ENCODE results near the gene CELA3A. TPM values are rescaled to one million over a fixed set of nuclear protein-coding genes. Genes with fewer than 3 reads are reported as not detected.

CELA3A gene
- total and polyA plus RNA-seq, 2 of the 8 experiments (the other 6 are each of a cell fraction or from before 2014, with no cell fraction given), result not detected

DNA sequence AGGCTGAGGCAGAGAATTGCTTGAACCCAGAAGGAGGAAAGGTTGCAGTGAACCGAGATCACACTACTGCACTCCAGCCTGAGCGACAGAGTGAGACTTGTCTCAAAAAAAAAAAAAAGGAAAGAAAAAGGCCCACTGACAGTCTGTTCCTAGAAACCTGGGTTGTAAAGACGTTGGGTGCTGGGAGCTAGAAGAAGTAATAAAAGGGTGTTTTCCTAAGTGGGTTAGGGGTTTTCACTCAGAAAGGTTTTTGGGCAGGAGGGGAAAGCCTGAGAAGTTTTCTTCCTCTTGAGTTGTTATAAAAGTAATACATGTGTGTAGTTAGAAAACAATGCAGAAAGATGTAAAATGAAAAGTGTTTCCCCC lies 25.4 kb downstream of the CELA3A start:
- Histone ChIP-seq H2AFZ (ENCODE audit: low read length) (no peak overlapping the region), H4K20me1 (replicated peaks in 1 of 2; ENCODE audit: control insufficient read depth in 1 of 2, insufficient read depth in 2 of 2, low read length in 2 of 2) (peaks cover 0 to 2% of the 10 kb centered on the region in 2 experiments), H3K23me2 (ENCODE audit: low read depth, low read length) (peaks cover 8% of the 10 kb centered on the region; the same call in 1 of the 2 replicates), H3K14ac (ENCODE audit: insufficient read length) (no peak overlapping the region), H2BK120ac (replicated peaks; ENCODE audit: low read depth, low read length) (no peak overlapping the region), H2BK20ac (ENCODE audit: low read length) (no peak overlapping the region), H4K5ac (ENCODE audit: insufficient read length, low read depth, low read length) (no peak overlapping the region), H3K4ac (replicated peaks; ENCODE audit: insufficient read length, low read depth, low read length) (no peak overlapping the region), H2BK12ac (ENCODE audit: low read depth, low read length) (no peak overlapping the region), H3K4me3 (ENCODE audit: extremely low read depth in 1 of 4, insufficient read depth in 2 of 4, low read depth in 3 of 4, low read length in 4 of 4) (no peak overlapping the region), H4K8ac (ENCODE audit: extremely low read depth, insufficient read depth, low read length) (no peak overlapping the region), H3K79me1 (ENCODE audit: low read depth, low read length) (no peaks in the 10 kb centered on the region; the same call in 1 of the 2 replicates), H3K4me2 (ENCODE audit: insufficient read depth in 1 of 2, low read depth in 2 of 2, low read length in 2 of 2) (no peak overlapping the region; a peak in 1 of 4 replicates), H3K79me2 (ENCODE audit: control insufficient read depth in 1 of 2, insufficient read depth in 2 of 2, low read length in 2 of 2) (peaks cover 0 to 10% of the 10 kb centered on the region in 2 experiments; a peak in 2 of 4 replicates), H3K27me3 (replicated peaks in 1 of 4; ENCODE audit: control insufficient read depth in 3 of 4, extremely low read depth in 1 of 4, insufficient read depth in 3 of 4, low read length in 3 of 4) (no peaks in the 10 kb centered on the region), H4K91ac (replicated peaks; ENCODE audit: insufficient read length, low read length) (no peak overlapping the region), H2BK15ac (ENCODE audit: low read length) (no peak overlapping the region), H3K9me3 (ENCODE audit: insufficient read depth in 2 of 2, low read depth in 1 of 2, low read length in 1 of 2) (no peaks in the 10 kb centered on the region), H3K27ac (ENCODE audit: low read depth, low read length) (no peak overlapping the region), H3K36me3 (ENCODE audit: control insufficient read depth in 2 of 4, insufficient read depth in 4 of 4, low read length in 3 of 4) (peaks cover 0 to 8% (median 2%) of the 10 kb centered on the region in 4 experiments; a peak in 5 of 8 replicates), H3K18ac (ENCODE audit: extremely low read depth, low read length) (no peak overlapping the region), H3K56ac (replicated peaks; ENCODE audit: insufficient read length, low read depth, low read length) (no peak overlapping the region), H3K9ac (replicated peaks in 1 of 4; ENCODE audit: extremely low read depth in 1 of 4, low read depth in 3 of 4, low read length in 3 of 4) (no peak overlapping the region), H2BK5ac (ENCODE audit: low read depth, low read length) (no peak overlapping the region), H2AK5ac (ENCODE audit: low read depth, low read length) (no peak overlapping the region), H3K4me1 (replicated peaks in 1 of 4; ENCODE audit: control insufficient read depth in 3 of 4, insufficient read depth in 4 of 4, low read length in 3 of 4) (peaks cover 0 to 12% (median 8%) of the 10 kb centered on the region in 4 experiments), H3K23ac (ENCODE audit: insufficient read length) (no peak overlapping the region)
- TF ChIP-seq KDM1A (IDR thresholded peaks at IDR 0.05; ENCODE audit: borderline replicate concordance, low read length) (no peak), FOSL1 (IDR thresholded peaks at IDR 0.05; ENCODE audit: insufficient read depth, low read depth, low read length) (no peak), GTF2F1 (IDR thresholded peaks at IDR 0.05; ENCODE audit: borderline replicate concordance, low read depth, low read length) (no peak), ZNF274 (IDR thresholded peaks at IDR 0.05; ENCODE audit: borderline replicate concordance, extremely low read depth, low read length) (no peak), RFX5 (IDR thresholded peaks at IDR 0.05; ENCODE audit: borderline replicate concordance, low read depth, low read length) (no peak)
- TF ChIP-seq, protein P1, sequence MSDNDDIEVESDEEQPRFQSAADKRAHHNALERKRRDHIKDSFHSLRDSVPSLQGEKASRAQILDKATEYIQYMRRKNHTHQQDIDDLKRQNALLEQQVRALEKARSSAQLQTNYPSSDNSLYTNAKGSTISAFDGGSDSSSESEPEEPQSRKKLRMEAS (IDR thresholded peaks at IDR 0.05), result no peak
- POLR2A ChIA-PET (ENCODE audit: partially characterized antibody), result interaction anchor here (2.6 kb wide), 1 partner anchor 15 kb away, joined by 8 read pairs; no protein-coding TSS in a partner anchor
- CTCF ChIA-PET (ENCODE audit: partially characterized antibody), result interaction anchor here (1.2 kb wide), 1 partner anchor 10 kb away, joined by 4 read pairs; no protein-coding TSS in a partner anchor
- DNase-seq (ENCODE audit: low read depth in 1 of 2, low spot score in 2 of 2) (no peak), FAIRE-seq (no peak)
- 90% methylated on average over 2 of the region's 3 CpGs; no CpG with 5 or more reads in 1 of the 2 experiments for WGBS, 2 experiments (ENCODE audit: extremely low coverage in 1 of 2, insufficient coverage in 1 of 2, insufficient read length in 1 of 2, insufficient replicate concordance in 2 of 2, low coverage in 1 of 2, low lambda C conversion rate in 2 of 2, missing lambda C conversion rate in 1 of 2)
